Endothelial cell of umbilical vein (primary cell): ENCODE data around the gene CUBN. TPM values are rescaled to one million over a fixed set of nuclear protein-coding genes. Genes with fewer than 3 reads are reported as not detected.

Experiments used
- BruUV-seq: library from RNA; stranded (reverse); fragments of 400-500 nt; replicated peaks from 2 replicates; lab custom pipeline; 2021; lab: Mats Ljungman, UMichigan
- CTCF ChIA-PET: fragments of 300-600, 350-600 bp; sonication (Branson Sonifier 250); formaldehyde crosslinking; loops from one replicate; lab custom pipeline; 2021; ENCODE audit warnings: antibody characterized with exemption, inconsistent platforms; lab: Charles Lee
- POLR2A ChIA-PET: fragments of 300-600, 350-600 bp; sonication (Branson Sonifier 250); formaldehyde crosslinking; loops from one replicate; lab custom pipeline; 2021; ENCODE audit warnings: antibody characterized with exemption, inconsistent platforms; lab: Charles Lee
- DNase-seq: peaks from one replicate; pipeline ENCODE4 v3.0.0-alpha.2; 2011; ENCODE audit warnings: low read depth, low spot score
- FAIRE-seq: peaks from 2 replicates; lab custom pipeline; 2011; peaks lifted over from hg19 to GRCh38; lab: Jason Lieb, UNC
- H2AFZ ChIP-seq: 2 replicates; pipeline ENCODE4 v1.6.0; 2012; ENCODE audit warnings: low read depth, low read length, control low read depth, inconsistent platforms
- H3K27ac ChIP-seq: 2 replicates; pipeline ENCODE4 v1.5.1; 2011; ENCODE audit warnings: low read depth, mild to moderate bottlenecking, control low read depth, low read length, moderate library complexity; ENCODE audit not compliant: insufficient read depth
- H3K27me3 ChIP-seq, 2 experiments: 2 replicates each; pipeline versions ENCODE4 v1.6.0 to v1.6.1; 2011; ENCODE audit warnings: low read length in 2 of 2, mixed read lengths in 1 of 2; ENCODE audit not compliant: control insufficient read depth in 2 of 2, insufficient read depth in 2 of 2
- H3K36me3 ChIP-seq, 2 experiments: 2 replicates in 1 of 2; 3 replicates in 1 of 2; pipeline ENCODE4 v1.5.1; 2011; ENCODE audit warnings: low read length in 2 of 2, mild to moderate bottlenecking in 1 of 2, moderate library complexity in 1 of 2; ENCODE audit not compliant: control insufficient read depth in 2 of 2, insufficient read depth in 2 of 2; ENCODE audit errors: extremely low read depth in 1 of 2
- H3K4me1 ChIP-seq: 3 replicates; pipeline ENCODE4 v1.5.1; 2011; ENCODE audit warnings: mild to moderate bottlenecking, low read length; ENCODE audit not compliant: control insufficient read depth, insufficient read depth; ENCODE audit errors: extremely low read depth
- H3K4me2 ChIP-seq: 2 replicates; pipeline ENCODE4 v1.6.1; 2011; ENCODE audit warnings: low read length, control low read depth, mixed read lengths; ENCODE audit not compliant: insufficient read depth
- H3K4me3 ChIP-seq, 3 experiments: fragments of 200-600 bp in 1 of 3; sonication (generic), shearing (Covaris generic) in 1 of 3; replicated peaks in 1 of 3; 2 replicates each; pipeline ENCODE4 v1.5.1; 2011 to 2016; ENCODE audit warnings: control low read depth in 3 of 3, low read length in 3 of 3, mild to moderate bottlenecking in 2 of 3, inconsistent platforms in 1 of 3, low read depth in 1 of 3, moderate library complexity in 1 of 3; ENCODE audit not compliant: insufficient read depth in 1 of 3
- H3K79me2 ChIP-seq: 2 replicates; pipeline ENCODE4 v1.6.0; 2012; ENCODE audit warnings: low read length, inconsistent platforms; ENCODE audit not compliant: control insufficient read depth, insufficient read depth
- H3K9ac ChIP-seq: replicated peaks from 2 replicates; pipeline ENCODE3; 2011; ENCODE audit warnings: low read length, control low read depth; ENCODE audit not compliant: insufficient read depth; ENCODE audit errors: extremely low read depth
- H3K9me1 ChIP-seq: replicated peaks from 3 replicates; pipeline ENCODE4 v1.6.0; 2011; ENCODE audit warnings: mild to moderate bottlenecking, low read length; ENCODE audit not compliant: control insufficient read depth, insufficient read depth; ENCODE audit errors: extremely low read depth
- H3K9me3 ChIP-seq: replicated peaks from 2 replicates; pipeline ENCODE4 v1.5.1; 2012; ENCODE audit warnings: low read length, inconsistent platforms; ENCODE audit not compliant: control insufficient read depth, insufficient read depth
- H4K20me1 ChIP-seq: replicated peaks from 2 replicates; pipeline ENCODE3; 2011; ENCODE audit warnings: mild to moderate bottlenecking, low read length; ENCODE audit not compliant: control insufficient read depth, insufficient read depth; ENCODE audit errors: extremely low read depth
- EZH2 ChIP-seq: IDR thresholded peaks from 2 replicates; pipeline ENCODE4 v1.6.1; 2012; ENCODE audit warnings: borderline replicate concordance, low read depth, mild to moderate bottlenecking, moderate library complexity, low read length, inconsistent platforms; ENCODE audit not compliant: severe bottlenecking
- FOS ChIP-seq: IDR thresholded peaks from 2 replicates; pipeline ENCODE4 v1.6.1; 2011; ENCODE audit warnings: mild to moderate bottlenecking, low read length, moderate library complexity, borderline replicate concordance; ENCODE audit not compliant: insufficient read depth
- JUN ChIP-seq: IDR thresholded peaks from 2 replicates; pipeline ENCODE4 v1.6.1; 2011; ENCODE audit warnings: borderline replicate concordance, low read depth; ENCODE audit not compliant: insufficient read length, insufficient read depth
- MYC ChIP-seq: IDR thresholded peaks from one replicate; pipeline ENCODE4 v1.6.1; 2011; ENCODE audit warnings: mild to moderate bottlenecking, low read depth, low read length
- POLR2AphosphoS5 ChIP-seq: IDR thresholded peaks from 2 replicates; pipeline ENCODE4 v1.6.1; 2012; ENCODE audit warnings: low read depth, mild to moderate bottlenecking, control low read depth, low read length, moderate library complexity; ENCODE audit not compliant: insufficient read depth
- dilution Hi-C: fragments of 300-500 bp; cut with MboI; formaldehyde crosslinking; loops from one replicate; pipeline ENCODE4 v1.15.0; 2019; ENCODE audit warnings: low sequenced_read_pairs; ENCODE audit not compliant: extremely low pct_ligation_motif_present
- intact Hi-C: fragments of 100-400 bp; cut with micrococcal nuclease; formaldehyde crosslinking; loops from one replicate; pipeline ENCODE4 v1.10.0; 2022
- polyA plus RNA-seq, 4 experiments: library from polyadenylated mRNA; depleted of rRNA in 3 of 4; stranded (reverse) in 3 of 4; unstranded in 1 of 4; fragments of >200 nt; gene quantifications; 2 replicates each; pipeline versions ENCODE4 v1.2.1 to v1.2.3, GENCODE V29; 2011 to 2012; ENCODE audit warnings: missing spikeins in 1 of 4
- total RNA-seq: library from RNA; stranded (reverse); gene quantifications from 2 replicates; pipeline ENCODE4 v1.2.3, GENCODE V29; 2021
- TF ChIP-seq, protein P1 (sequence below): IDR thresholded peaks from 2 replicates; pipeline ENCODE4 v1.6.1; 2011; ENCODE audit not compliant: insufficient read depth, insufficient read length
- TF ChIP-seq, protein P2 (sequence below), 2 donors: IDR thresholded peaks; 1 replicate in 1 of 2; 2 replicates in 1 of 2; pipeline ENCODE4 v1.5.1; 2011; ENCODE audit warnings: low read length in 2 of 2, mild to moderate bottlenecking in 2 of 2, moderate library complexity in 2 of 2, control low read depth in 1 of 2, inconsistent platforms in 1 of 2, low read depth in 1 of 2; ENCODE audit not compliant: insufficient read depth in 1 of 2; ENCODE audit errors: extremely low read depth in 1 of 2

The CUBN gene
- total and polyA plus RNA-seq, 2 donors (not counting 3 experiments of a cell fraction or from before 2014, with no cell fraction given) = 2.7 to 4.6 TPM

DNA sequence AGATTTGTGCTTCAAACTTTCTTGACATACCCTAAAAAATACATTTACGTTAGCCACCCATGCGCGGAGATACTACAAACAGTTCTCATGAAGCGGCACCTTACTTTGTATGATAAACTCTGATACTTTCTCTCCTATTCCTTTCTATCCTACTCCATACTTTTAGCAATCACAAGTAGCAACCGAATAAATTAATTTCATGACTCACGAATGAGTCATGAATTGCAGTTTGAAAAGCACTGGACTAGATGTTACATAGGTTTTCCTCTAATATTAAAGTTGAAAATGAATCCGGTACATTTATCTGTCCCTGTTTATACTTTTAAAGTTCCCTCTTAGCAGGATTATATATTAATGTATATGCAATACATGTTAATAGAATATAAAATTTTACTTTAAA is 67.6 kb downstream of the CUBN start:
- H2AFZ ChIP-seq = no peak overlapping the region
- no peaks in the 10 kb centered on the region for H4K20me1 ChIP-seq
- no TSS peak for BruUV-seq
- dilution Hi-C loops = no loop called here
- no peaks in the 10 kb centered on the region for H3K79me2 ChIP-seq
- FAIRE-seq = peak; percentile 84
- H3K4me2 ChIP-seq = peak overlapping the region; percentile 93
- H3K4me3 ChIP-seq = peak overlapping the region in 1 of 3 experiments; percentile 45
- peak overlapping the region; percentile 97 for H3K9ac ChIP-seq
- no peaks in the 10 kb centered on the region for H3K9me3 ChIP-seq
- no peak for TF ChIP-seq MYC
- peak; percentile 93 for TF ChIP-seq FOS
- TF ChIP-seq JUN = peak; percentile 95
- no peak for TF ChIP-seq EZH2
- TF ChIP-seq, protein P1, sequence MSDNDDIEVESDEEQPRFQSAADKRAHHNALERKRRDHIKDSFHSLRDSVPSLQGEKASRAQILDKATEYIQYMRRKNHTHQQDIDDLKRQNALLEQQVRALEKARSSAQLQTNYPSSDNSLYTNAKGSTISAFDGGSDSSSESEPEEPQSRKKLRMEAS = no peak
- no peak for TF ChIP-seq POLR2AphosphoS5
- TF ChIP-seq, protein P2, sequence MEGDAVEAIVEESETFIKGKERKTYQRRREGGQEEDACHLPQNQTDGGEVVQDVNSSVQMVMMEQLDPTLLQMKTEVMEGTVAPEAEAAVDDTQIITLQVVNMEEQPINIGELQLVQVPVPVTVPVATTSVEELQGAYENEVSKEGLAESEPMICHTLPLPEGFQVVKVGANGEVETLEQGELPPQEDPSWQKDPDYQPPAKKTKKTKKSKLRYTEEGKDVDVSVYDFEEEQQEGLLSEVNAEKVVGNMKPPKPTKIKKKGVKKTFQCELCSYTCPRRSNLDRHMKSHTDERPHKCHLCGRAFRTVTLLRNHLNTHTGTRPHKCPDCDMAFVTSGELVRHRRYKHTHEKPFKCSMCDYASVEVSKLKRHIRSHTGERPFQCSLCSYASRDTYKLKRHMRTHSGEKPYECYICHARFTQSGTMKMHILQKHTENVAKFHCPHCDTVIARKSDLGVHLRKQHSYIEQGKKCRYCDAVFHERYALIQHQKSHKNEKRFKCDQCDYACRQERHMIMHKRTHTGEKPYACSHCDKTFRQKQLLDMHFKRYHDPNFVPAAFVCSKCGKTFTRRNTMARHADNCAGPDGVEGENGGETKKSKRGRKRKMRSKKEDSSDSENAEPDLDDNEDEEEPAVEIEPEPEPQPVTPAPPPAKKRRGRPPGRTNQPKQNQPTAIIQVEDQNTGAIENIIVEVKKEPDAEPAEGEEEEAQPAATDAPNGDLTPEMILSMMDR (IDR thresholded peaks at IDR 0.05; ENCODE audit: extremely low read depth in 1 of 2, insufficient read depth in 1 of 2, low read depth in 1 of 2, low read length in 2 of 2) = no peak
- no peaks in the 10 kb centered on the region for H3K9me1 ChIP-seq
- no peaks in the 10 kb centered on the region for H3K27me3 ChIP-seq
- H3K27ac ChIP-seq = peak overlapping the region; percentile 100
- H3K36me3 ChIP-seq = no peaks in the 10 kb centered on the region
- H3K4me1 ChIP-seq = peaks cover 69% of the 10 kb centered on the region
- peak; percentile 82 for DNase-seq
- CTCF ChIA-PET = interaction anchor here (1.0 to 2.7 kb wide), 11 partner anchors 13 to 209 kb away, joined by 3 to 18 read pairs (median 5); partner anchors contain the start of gene VIM
- POLR2A ChIA-PET = interaction anchor here (0.5 to 2.7 kb wide), 7 partner anchors 54 to 167 kb away, joined by 3 to 10 read pairs (median 5); partner anchors contain the start of gene TRDMT1
- intact Hi-C loops = loop anchor here (1.0 to 5.0 kb wide), 13 partner anchors 33 to 230 kb away; partner anchors contain the start of genes TRDMT1 and VIM
